Osteoblast (primary cell): ENCODE results near the gene TMEM203. TPM values are rescaled to one million over a fixed set of nuclear protein-coding genes. Genes with fewer than 3 reads are reported as not detected.

Experiments used
- DNase-seq: peaks from one replicate; pipeline ENCODE4 v3.0.0; 2011; ENCODE audit warnings: low spot score, mixed read lengths; ENCODE audit not compliant: insufficient read length; ENCODE audit errors: missing footprints
- H2AFZ ChIP-seq: 2 replicates; pipeline ENCODE4 v1.6.0; 2011; ENCODE audit warnings: mild to moderate bottlenecking, low read length
- H3K27ac ChIP-seq: 2 replicates; pipeline ENCODE4 v1.5.1; 2011; ENCODE audit warnings: mild to moderate bottlenecking, low read depth, low read length, moderate library complexity
- H3K27me3 ChIP-seq: 2 replicates; pipeline ENCODE4 v1.6.0; 2012; ENCODE audit warnings: mild to moderate bottlenecking, control low read depth, inconsistent platforms, low read length, moderate library complexity; ENCODE audit not compliant: insufficient read depth
- H3K36me3 ChIP-seq: 2 replicates; pipeline ENCODE4 v1.5.1; 2011; ENCODE audit warnings: mild to moderate bottlenecking, low read length, control low read depth, moderate library complexity; ENCODE audit not compliant: insufficient read depth
- H3K4me1 ChIP-seq: 2 replicates; pipeline ENCODE4 v1.5.1; 2011; ENCODE audit warnings: mild to moderate bottlenecking, low read length, control low read depth, moderate library complexity; ENCODE audit not compliant: insufficient read depth
- H3K4me2 ChIP-seq: 2 replicates; pipeline ENCODE4 v1.6.0; 2011; ENCODE audit warnings: mild to moderate bottlenecking, low read length; ENCODE audit not compliant: insufficient read depth
- H3K4me3 ChIP-seq: fragments of 200-600 bp; sonication (generic); 3 replicates; pipeline ENCODE4 v1.5.1; 2012; ENCODE audit warnings: mild to moderate bottlenecking, low read length, inconsistent platforms; ENCODE audit not compliant: insufficient read depth
- H3K79me2 ChIP-seq: 2 replicates; pipeline ENCODE4 v1.6.0; 2012; ENCODE audit warnings: mild to moderate bottlenecking, low read length, control low read depth, inconsistent platforms; ENCODE audit not compliant: insufficient read depth
- H3K9me3 ChIP-seq: 2 replicates; pipeline ENCODE4 v1.5.1; 2011; ENCODE audit warnings: low read depth, low read length, control low read depth
- H4K20me1 ChIP-seq: 2 replicates; pipeline ENCODE4 v1.6.0; 2012; ENCODE audit warnings: mild to moderate bottlenecking, low read length, control low read depth; ENCODE audit not compliant: insufficient read depth
- CTCF ChIP-seq: IDR thresholded peaks from 2 replicates; pipeline ENCODE4 v1.5.1; 2011; ENCODE audit warnings: mild to moderate bottlenecking, low read depth, low read length, moderate library complexity; ENCODE audit errors: extremely low read depth
- total RNA-seq: library from RNA; depleted of rRNA; stranded (reverse); fragments of >200 nt; gene quantifications from 2 replicates; pipeline ENCODE4 v1.2.3, GENCODE V29; 2012

Gene TMEM203
- total RNA-seq, 1 donor = 36.9 TPM

GRCh38 chr9:137216188-137216965 lies 10.9 kb upstream of the TMEM203 start:
- Histone ChIP-seq H2AFZ (no peak overlapping the region), H3K9me3 (no peaks in the 10 kb centered on the region), H3K27me3 (no peaks in the 10 kb centered on the region), H3K79me2 (no peaks in the 10 kb centered on the region), H3K27ac (no peak overlapping the region), H3K4me3 (no peak overlapping the region), H4K20me1 (no peaks in the 10 kb centered on the region), H3K36me3 (no peaks in the 10 kb centered on the region), H3K4me2 (no peak overlapping the region), H3K4me1 (peaks cover 15% of the 10 kb centered on the region)
- no peak for TF ChIP-seq CTCF
- no peak for DNase-seq

GRCh38 chr9:137215196-137215986 lies 9.9 kb upstream of the TMEM203 start:
- no peak overlapping the region for H3K4me3 ChIP-seq

GRCh38 chr9:137214620-137215019 lies 9.2 kb upstream of the TMEM203 start:
- Histone ChIP-seq H3K79me2 (no peaks in the 10 kb centered on the region), H3K36me3 (no peaks in the 10 kb centered on the region), H3K27me3 (no peaks in the 10 kb centered on the region), H3K4me2 (no peak overlapping the region), H2AFZ (no peak overlapping the region), H3K27ac (no peak overlapping the region), H4K20me1 (no peaks in the 10 kb centered on the region), H3K9me3 (no peaks in the 10 kb centered on the region), H3K4me1 (peaks cover 15% of the 10 kb centered on the region), H3K4me3 (no peak overlapping the region)
- no peak for DNase-seq
- TF ChIP-seq CTCF = no peak

More at GRCh38 chr9:137215196-137215986, 9.9 kb upstream of the TMEM203 start:
- Histone ChIP-seq H3K27ac (no peak overlapping the region), H3K9me3 (no peaks in the 10 kb centered on the region), H2AFZ (no peak overlapping the region), H3K27me3 (no peaks in the 10 kb centered on the region), H3K79me2 (no peaks in the 10 kb centered on the region), H4K20me1 (no peaks in the 10 kb centered on the region), H3K4me1 (peaks cover 15% of the 10 kb centered on the region), H3K36me3 (no peaks in the 10 kb centered on the region), H3K4me2 (no peak overlapping the region)
- DNase-seq = no peak
- no peak for TF ChIP-seq CTCF
